HG03565 (cell line): ENCODE results near the gene CCDC137.

Source experiments
- ATAC-seq: cut with Tn5 transposase; IDR thresholded peaks from one replicate; pipeline ENCODE4 v1.9.1; 2021; ENCODE audit warnings: mild to moderate bottlenecking, moderate library complexity; ENCODE audit not compliant: unreplicated experiment

The CCDC137 gene

GRCh38 chr17:81714412-81715106 lies 48.0 kb downstream of the CCDC137 start:
- no peak for ATAC-seq

GRCh38 chr17:81715107-81715871 lies 48.8 kb downstream of the CCDC137 start:
- ATAC-seq = no peak

GRCh38 chr17:81715872-81716673 lies 49.5 kb downstream of the CCDC137 start:
- ATAC-seq = no peak

GRCh38 chr17:81716674-81716996 lies 50.1 kb downstream of the CCDC137 start:
- no peak for ATAC-seq

GRCh38 chr17:81717049-81717765 lies 50.7 kb downstream of the CCDC137 start:
- no peak for ATAC-seq

- ATAC-seq = no peak
These were observed 51.2 kb downstream of the CCDC137 start for GRCh38 chr17:81717766-81718089.

GRCh38 chr17:81719410-81720266 lies 53.1 kb downstream of the CCDC137 start:
- ATAC-seq = no peak

GRCh38 chr17:81720267-81721071 lies 53.9 kb downstream of the CCDC137 start:
- ATAC-seq = no peak

- ATAC-seq = no peak
These were observed 55.9 kb downstream of the CCDC137 start for GRCh38 chr17:81722184-81723120.
